IPS DF 19.7 (cell line): ENCODE results near the gene RPS14.

ENCODE experiments used
- DNase-seq: peaks from one replicate; pipeline ENCODE4 v3.0.0-alpha.2; 2013; ENCODE audit warnings: low read depth, low spot score

The RPS14 gene

GRCh38 chr5:150401076-150401375 lies 48.5 kb downstream of the RPS14 start:
- DNase-seq, result no peak

- no peak for DNase-seq
Measured at GRCh38 chr5:150400316-150401075, 49.0 kb downstream of the RPS14 start.

- DNase-seq, result no peak
Measured at GRCh38 chr5:150399524-150400211, 49.9 kb downstream of the RPS14 start.

- DNase-seq, result no peak
Measured at GRCh38 chr5:150398722-150399523, 50.6 kb downstream of the RPS14 start.

GRCh38 chr5:150397782-150398721 lies 51.5 kb downstream of the RPS14 start:
- DNase-seq, result no peak

GRCh38 chr5:150397146-150397781 lies 52.3 kb downstream of the RPS14 start:
- DNase-seq, result no peak

- no peak for DNase-seq
Measured at GRCh38 chr5:150396267-150396666, 53.3 kb downstream of the RPS14 start.

GRCh38 chr5:150395688-150395975 lies 53.9 kb downstream of the RPS14 start:
- DNase-seq, result no peak

GRCh38 chr5:150394912-150395687 lies 54.4 kb downstream of the RPS14 start:
- DNase-seq, result no peak

GRCh38 chr5:150394131-150394530 lies 55.4 kb downstream of the RPS14 start:
- DNase-seq, result no peak

GRCh38 chr5:150393096-150393645 lies 56.4 kb downstream of the RPS14 start:
- no peak for DNase-seq

- DNase-seq, result no peak
Measured at GRCh38 chr5:150392680-150393079, 56.9 kb downstream of the RPS14 start.
